Hypothalamus (tissue), 51 donors: ENCODE results near the gene BCAT1.
A peak's percentile ranks its signal among the peaks of the same experiment; 100 is the strongest.
"Not testable (repeated sequence)": the region's sequence is repeated elsewhere in the genome, so short reads cannot be mapped to it uniquely, and the experiment has no call there.

Source experiments
- DNase-seq, 51 donors: peaks; one replicate each; lab custom pipeline; 2025; lab: John Stamatoyannopoulos, UW

BCAT1 gene

GRCh38 chr12:24964342-24964741, 15.4 kb upstream of the BCAT1 start:
- DNase-seq = no peak

GRCh38 chr12:24960222-24960855, 11.4 kb upstream of the BCAT1 start:
- DNase-seq = peak in 7 of 51 donors; percentile 3 to 26 (median 18)

GRCh38 chr12:24956351-24956750, 7.5 kb upstream of the BCAT1 start:
- not testable (repeated sequence) for DNase-seq

GRCh38 chr12:24955853-24956252, 7.0 kb upstream of the BCAT1 start:
- no peak for DNase-seq

GRCh38 chr12:24955389-24955788, 6.5 kb upstream of the BCAT1 start:
- no peak for DNase-seq

- DNase-seq = no peak
These were observed 5.4 kb upstream of the BCAT1 start for GRCh38 chr12:24954261-24954660.

GRCh38 chr12:24952389-24952788, 3.5 kb upstream of the BCAT1 start:
- DNase-seq = no peak

GRCh38 chr12:24950231-24950834, 1.4 kb upstream of the BCAT1 start:
- DNase-seq = no peak

GRCh38 chr12:24948420-24948756, 513 bp downstream of the BCAT1 start:
- peak in 1 of 51 donors; percentile 6 for DNase-seq

- DNase-seq = no peak
These were observed 1.1 kb downstream of the BCAT1 start for GRCh38 chr12:24947541-24948419.

- DNase-seq = no peak
These were observed 3.1 kb downstream of the BCAT1 start for GRCh38 chr12:24945845-24946244.

- DNase-seq = no peak
These were observed 3.9 kb downstream of the BCAT1 start for GRCh38 chr12:24945039-24945438.

GRCh38 chr12:24944601-24944975, 4.3 kb downstream of the BCAT1 start:
- no peak for DNase-seq

GRCh38 chr12:24943947-24944600, 4.8 kb downstream of the BCAT1 start:
- no peak for DNase-seq

- DNase-seq = no peak
These were observed 8.7 kb downstream of the BCAT1 start for GRCh38 chr12:24940157-24940556.

GRCh38 chr12:24939551-24939950, 9.3 kb downstream of the BCAT1 start:
- not testable (repeated sequence) for DNase-seq

GRCh38 chr12:24938341-24938740, 10.6 kb downstream of the BCAT1 start:
- no peak for DNase-seq

GRCh38 chr12:24937553-24938244, 11.2 kb downstream of the BCAT1 start:
- no peak for DNase-seq

GRCh38 chr12:24933694-24934407, 15.1 kb downstream of the BCAT1 start:
- DNase-seq = no peak
